Measurements from ENCODE around the gene HSPD1.

DNA sequence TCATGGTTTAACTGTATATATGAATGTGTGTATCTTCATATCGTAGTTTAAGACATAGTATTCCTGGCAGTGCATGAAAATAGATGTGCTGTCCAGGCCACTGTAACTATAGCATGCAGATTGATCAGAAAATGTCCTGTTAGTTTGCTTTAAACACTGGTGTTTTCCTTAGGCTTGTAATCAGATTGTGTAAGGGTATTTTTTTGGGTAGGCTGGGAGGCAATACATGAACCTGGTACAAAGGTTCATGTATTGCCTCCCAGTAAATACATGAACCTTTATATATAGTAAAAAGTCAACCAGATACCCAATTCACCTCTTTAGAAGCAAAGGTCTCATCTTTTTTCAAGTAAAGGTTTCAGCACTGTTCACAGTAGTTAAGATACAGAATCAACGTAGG lies 44.7 kb downstream of the HSPD1 start:
- TF ChIP-seq GATA3 (IDR thresholded peaks at IDR 0.05; ENCODE audit: low read depth, low read length): no peak
- TF ChIP-seq GATA2 (IDR thresholded peaks at IDR 0.05; ENCODE audit: low read depth, low read length): no peak
